ENCODE measurements around the gene KRT75.

GRCh38 chr12:52440821-52441319 is 6.7 kb upstream of the KRT75 start:
- TF ChIP-seq POLR2A (IDR thresholded peaks at IDR 0.05) (no peak), POLR2AphosphoS5 (IDR thresholded peaks at IDR 0.05) (no peak)
